ENCODE results near the gene CDC5L. TPM values are rescaled to one million over a fixed set of nuclear protein-coding genes. Genes with fewer than 3 reads are reported as not detected.

CDC5L gene
- total RNA-seq, 1 donor from 2014 or later: 18.7 TPM

GRCh38 chr6:44451803-44452695, 64.5 kb downstream of the CDC5L start:
- no peak for DNase-seq (ENCODE audit: extremely low read depth, low read depth, low spot score)

GRCh38 chr6:44452725-44453124, 65.2 kb downstream of the CDC5L start:
- DNase-seq (ENCODE audit: extremely low read depth, low read depth, low spot score): no peak

GRCh38 chr6:44453146-44453545, 65.6 kb downstream of the CDC5L start:
- DNase-seq (ENCODE audit: extremely low read depth, low read depth, low spot score): no peak

GRCh38 chr6:44454198-44454597, 66.7 kb downstream of the CDC5L start:
- DNase-seq (ENCODE audit: extremely low read depth, low read depth, low spot score): no peak

DNA sequence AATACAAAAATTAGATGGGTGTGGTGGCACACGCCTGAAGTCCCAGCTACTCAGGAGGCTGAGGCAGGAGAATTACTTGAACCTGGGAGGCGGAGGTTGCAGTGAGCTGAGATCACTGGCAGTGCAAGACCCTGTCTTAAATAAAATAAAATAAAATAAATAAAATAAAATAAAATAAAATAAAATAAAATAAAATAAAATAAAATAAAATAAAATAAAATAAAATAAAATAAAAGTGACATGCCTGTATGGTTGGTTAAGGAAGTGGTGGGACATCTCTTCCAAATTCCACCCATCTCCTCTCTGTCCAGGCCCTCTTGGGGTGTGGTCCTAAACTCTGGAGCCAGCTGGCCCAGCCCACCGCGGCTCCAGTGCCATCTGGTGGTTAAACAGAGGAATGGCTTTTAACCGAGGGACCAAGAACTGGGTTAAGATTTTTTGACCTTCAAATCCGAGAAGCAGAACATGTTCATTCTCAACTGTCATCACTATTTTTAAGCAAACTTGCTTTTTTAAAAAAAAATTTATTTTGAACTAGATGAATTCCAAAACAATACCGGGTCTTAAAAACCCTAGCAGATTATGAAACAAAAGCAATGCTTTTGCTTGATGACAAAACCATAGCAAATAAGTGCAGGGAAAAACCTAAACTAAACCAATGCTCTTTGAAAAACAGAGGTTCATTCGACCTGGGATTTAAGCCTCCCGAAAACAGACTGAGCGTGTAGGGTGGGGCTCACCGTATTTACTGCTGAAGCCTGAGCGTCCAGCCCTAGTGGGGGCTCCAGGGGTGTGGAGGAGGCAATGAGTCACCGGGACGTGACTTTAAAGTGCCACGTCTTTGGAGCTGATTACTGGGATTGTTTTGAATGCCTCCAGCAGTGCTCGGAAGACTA, 68.8 kb downstream of the CDC5L start:
- DNase-seq (ENCODE audit: extremely low read depth, low read depth, low spot score): no peak

GRCh38 chr6:44456966-44457292, 69.4 kb downstream of the CDC5L start:
- DNase-seq (ENCODE audit: extremely low read depth, low read depth, low spot score): no peak

GRCh38 chr6:44457596-44457995, 70.1 kb downstream of the CDC5L start:
- no peak for DNase-seq (ENCODE audit: extremely low read depth, low read depth, low spot score)

- no peak for DNase-seq (ENCODE audit: extremely low read depth, low read depth, low spot score)
Observed at GRCh38 chr6:44458551-44458950, 71.0 kb downstream of the CDC5L start.

DNA sequence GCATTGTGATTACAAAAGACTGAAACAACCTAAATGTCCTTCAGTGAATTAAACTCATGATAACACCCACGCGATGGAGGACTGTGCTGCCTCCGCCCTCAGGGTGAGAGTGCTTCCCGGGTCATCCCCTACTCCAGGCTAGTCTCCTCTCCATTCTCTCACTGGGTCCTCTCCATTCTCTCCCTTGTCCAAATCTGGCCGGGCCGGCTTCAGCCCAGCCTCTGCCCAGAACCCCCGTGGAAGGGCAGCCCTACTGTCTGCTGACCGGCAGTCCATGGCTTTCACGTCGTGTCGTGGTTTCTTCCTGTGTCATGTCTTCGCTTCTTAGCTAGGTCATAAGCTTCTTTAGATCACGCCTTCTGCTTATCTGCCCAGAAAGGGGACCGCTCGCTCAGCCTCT, 74.8 kb downstream of the CDC5L start:
- no peak for DNase-seq (ENCODE audit: extremely low read depth, low read depth, low spot score)

DNA sequence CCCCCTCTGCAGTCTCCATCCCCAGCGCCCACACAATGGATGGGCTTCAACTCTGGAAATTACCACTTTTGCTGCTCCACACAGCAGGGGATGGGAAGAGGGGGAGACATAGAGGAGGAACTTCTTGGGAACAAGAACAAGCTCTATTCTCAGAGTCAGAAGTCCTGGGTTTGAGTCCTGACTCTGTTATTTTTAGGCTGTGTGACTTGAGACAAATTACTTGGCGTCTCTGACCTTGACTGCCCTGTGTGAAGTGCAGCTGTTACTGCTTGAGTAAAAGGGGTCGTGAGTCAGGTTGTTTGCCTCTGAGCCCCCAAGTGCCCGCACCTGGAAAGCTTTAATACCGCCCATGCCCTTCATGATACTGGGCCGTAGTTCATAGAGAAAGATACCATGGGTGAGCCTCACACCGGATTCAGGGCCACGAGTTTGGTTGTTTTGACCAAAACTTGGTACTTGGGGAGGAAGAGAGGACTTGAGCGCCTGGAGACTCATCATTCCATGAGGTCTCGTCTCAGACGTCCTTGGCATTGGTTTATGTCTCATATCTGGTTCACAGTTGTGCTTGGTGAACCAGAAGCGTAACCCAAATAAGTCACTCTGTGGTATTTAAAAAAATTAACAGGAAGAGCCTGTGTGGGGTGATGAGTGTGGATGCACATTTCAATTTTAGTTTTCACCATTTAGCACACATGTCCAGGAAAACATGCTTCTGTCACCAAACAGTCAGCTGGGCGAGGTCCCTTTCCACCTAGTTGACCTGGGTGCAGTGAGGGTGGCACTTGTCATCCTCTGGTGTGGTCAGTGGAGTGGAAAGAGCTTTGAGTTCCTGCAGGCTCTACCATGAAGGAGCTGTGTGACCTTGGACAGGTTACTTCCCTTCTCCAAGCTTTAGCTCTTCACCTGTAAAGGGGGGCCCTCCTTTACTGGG, 75.6 kb downstream of the CDC5L start:
- no peak for DNase-seq (ENCODE audit: extremely low read depth, low read depth, low spot score)

DNA sequence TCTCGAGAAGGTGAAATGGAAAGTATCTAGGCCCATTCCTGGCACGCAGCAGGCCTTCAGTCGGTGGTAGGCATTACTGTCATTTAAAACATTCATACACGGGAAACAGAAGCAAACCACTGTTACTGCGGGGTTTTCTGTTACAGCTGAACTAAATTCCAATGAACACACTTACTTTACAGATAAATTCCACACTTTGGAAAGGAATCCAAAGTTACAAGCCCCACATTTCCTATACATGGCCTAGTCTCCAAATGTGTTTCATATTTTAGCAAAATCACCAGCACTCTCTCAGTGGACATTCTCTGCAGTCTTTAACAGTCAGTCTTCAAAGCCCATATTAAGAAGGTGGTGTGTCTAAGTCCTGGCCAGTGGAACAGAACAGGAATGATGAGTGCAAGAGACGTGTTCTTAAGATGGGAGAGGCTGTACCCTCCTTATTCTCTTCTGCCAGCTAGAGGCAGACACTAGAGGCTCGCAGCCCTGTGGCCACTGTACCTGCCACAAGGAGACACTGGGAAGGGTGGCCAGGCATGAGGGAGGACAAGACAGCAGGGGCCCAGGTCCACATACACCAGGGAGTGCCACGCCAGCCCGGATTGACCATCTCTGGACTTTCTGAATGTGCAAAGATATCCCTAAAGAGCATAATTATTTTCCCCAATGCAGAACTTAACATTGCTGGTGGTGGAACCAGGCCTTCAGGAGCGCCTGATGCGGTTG, 76.4 kb downstream of the CDC5L start:
- no peak for DNase-seq (ENCODE audit: extremely low read depth, low read depth, low spot score)

- no peak for DNase-seq (ENCODE audit: extremely low read depth, low read depth, low spot score)
Observed at GRCh38 chr6:44464527-44465310, 77.2 kb downstream of the CDC5L start.

- DNase-seq (ENCODE audit: extremely low read depth, low read depth, low spot score): no peak
Observed at GRCh38 chr6:44466955-44467354, 79.4 kb downstream of the CDC5L start.

DNA sequence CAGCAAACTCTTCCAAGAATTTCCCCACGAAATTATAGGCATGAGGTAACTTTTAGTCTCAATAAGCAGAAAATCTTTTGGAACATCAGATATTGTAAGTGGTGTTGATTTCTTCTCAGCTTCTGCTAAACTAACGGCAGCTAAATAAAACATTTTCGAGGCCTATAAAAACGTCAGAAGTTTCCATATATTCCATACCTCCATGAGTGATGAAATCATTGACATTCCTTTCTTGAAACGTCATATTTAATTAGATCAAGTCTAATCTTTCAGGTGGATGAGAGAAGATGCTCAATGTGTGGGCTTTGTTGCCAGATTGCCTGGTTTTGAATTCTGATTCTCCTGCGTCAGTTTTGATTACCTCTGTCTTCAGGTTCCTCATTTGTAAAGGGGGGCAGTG, 81.3 kb downstream of the CDC5L start:
- DNase-seq (ENCODE audit: extremely low read depth, low read depth, low spot score): no peak

- no peak for DNase-seq (ENCODE audit: extremely low read depth, low read depth, low spot score)
Observed at GRCh38 chr6:44470115-44470464, 82.6 kb downstream of the CDC5L start.

GRCh38 chr6:44470746-44471145, 83.2 kb downstream of the CDC5L start:
- DNase-seq (ENCODE audit: extremely low read depth, low read depth, low spot score): no peak

DNA sequence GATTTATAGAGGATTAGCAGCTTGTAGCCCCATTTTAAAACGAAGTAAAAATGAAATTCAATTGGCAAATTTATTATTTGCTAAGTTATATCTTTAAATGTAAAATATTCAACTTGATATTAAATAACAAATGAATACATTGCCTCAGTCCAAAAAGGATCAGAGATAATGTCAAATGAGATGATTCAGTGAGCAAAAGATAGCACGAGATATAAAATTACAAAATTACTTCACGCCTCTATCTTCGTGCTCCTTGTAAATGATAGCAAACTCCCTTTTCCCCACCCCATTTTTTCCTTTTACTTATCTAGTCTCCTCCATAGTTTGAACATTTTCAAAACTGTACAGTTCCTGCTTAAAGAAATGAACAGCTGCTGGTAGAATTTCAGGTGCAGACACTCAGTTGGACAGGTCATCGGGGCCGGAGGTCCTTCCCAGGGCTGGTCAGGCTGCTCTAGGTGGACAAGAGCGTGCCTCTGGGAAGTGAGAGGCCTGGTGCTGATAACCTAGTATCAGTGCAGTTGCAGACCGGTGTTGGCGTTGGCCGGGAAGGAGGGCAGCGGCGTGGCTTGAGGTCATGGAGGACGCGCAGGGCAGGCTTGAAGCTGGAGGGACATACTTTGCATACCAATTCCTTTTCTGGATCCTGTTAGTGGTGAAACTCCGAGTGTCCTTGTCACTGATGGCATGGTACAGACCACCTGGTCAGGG, 83.9 kb downstream of the CDC5L start:
- DNase-seq (ENCODE audit: extremely low read depth, low read depth, low spot score): no peak

- DNase-seq (ENCODE audit: extremely low read depth, low read depth, low spot score): no peak
Observed at GRCh38 chr6:44472250-44472945, 84.9 kb downstream of the CDC5L start.
